ENCODE data around the gene IL1R2. TPM values are rescaled to one million over a fixed set of nuclear protein-coding genes. Genes with fewer than 3 reads are reported as not detected.

Gene IL1R2
- total and polyA plus RNA-seq, 2 of the 13 experiments (the other 11 are each of a cell fraction or from before 2014, with no cell fraction given): 3.6 to 7.3 TPM

- TF ChIP-seq MAF1 (CRISPR knock-in tag; IDR thresholded peaks at IDR 0.05; ENCODE audit: borderline replicate concordance) (no peak), KAT8 (CRISPR knock-in tag; IDR thresholded peaks at IDR 0.05) (no peak; the same call in 1 of the 2 replicates), FOXO1 (CRISPR knock-in tag; IDR thresholded peaks at IDR 0.05) (no peak; the same call in 1 of the 2 replicates), ZNF605 (CRISPR knock-in tag; IDR thresholded peaks at IDR 0.05) (peak; percentile 39), HMGA1 (CRISPR knock-in tag; conservative IDR thresholded peaks at IDR 0.05) (no peak), MAFK (conservative IDR thresholded peaks at IDR 0.05 in 1 of 2, IDR thresholded peaks at IDR 0.05 in 1 of 2; ENCODE audit: low read length in 2 of 2) (no peak), TOPORS (CRISPR knock-in tag; IDR thresholded peaks at IDR 0.05) (peak; percentile 9; the same call in 1 of the 2 replicates), ZNF512 (CRISPR knock-in tag; IDR thresholded peaks at IDR 0.05) (0 out of 2 replicates have a peak, but pooled peaks have one; percentile 28), SOX13 (IDR thresholded peaks at IDR 0.05) (no peak), SOX13 (CRISPR knock-in tag; conservative IDR thresholded peaks at IDR 0.05 in 1 of 2, IDR thresholded peaks at IDR 0.05 in 1 of 2) (no peak), ZSCAN5A (CRISPR knock-in tag; IDR thresholded peaks at IDR 0.05; ENCODE audit: borderline replicate concordance) (no peak), SMC3 (IDR thresholded peaks at IDR 0.05; ENCODE audit: low read length) (no peak), ZNF44 (CRISPR knock-in tag; IDR thresholded peaks at IDR 0.05) (no peak), GZF1 (CRISPR knock-in tag; IDR thresholded peaks at IDR 0.05) (peak; percentile 19; the same call in 1 of the 2 replicates), RBAK (CRISPR knock-in tag; IDR thresholded peaks at IDR 0.05) (no peak), MZF1 (CRISPR knock-in tag; IDR thresholded peaks at IDR 0.05; ENCODE audit: borderline replicate concordance) (no peak)
- TF ChIP-seq, protein P1, sequence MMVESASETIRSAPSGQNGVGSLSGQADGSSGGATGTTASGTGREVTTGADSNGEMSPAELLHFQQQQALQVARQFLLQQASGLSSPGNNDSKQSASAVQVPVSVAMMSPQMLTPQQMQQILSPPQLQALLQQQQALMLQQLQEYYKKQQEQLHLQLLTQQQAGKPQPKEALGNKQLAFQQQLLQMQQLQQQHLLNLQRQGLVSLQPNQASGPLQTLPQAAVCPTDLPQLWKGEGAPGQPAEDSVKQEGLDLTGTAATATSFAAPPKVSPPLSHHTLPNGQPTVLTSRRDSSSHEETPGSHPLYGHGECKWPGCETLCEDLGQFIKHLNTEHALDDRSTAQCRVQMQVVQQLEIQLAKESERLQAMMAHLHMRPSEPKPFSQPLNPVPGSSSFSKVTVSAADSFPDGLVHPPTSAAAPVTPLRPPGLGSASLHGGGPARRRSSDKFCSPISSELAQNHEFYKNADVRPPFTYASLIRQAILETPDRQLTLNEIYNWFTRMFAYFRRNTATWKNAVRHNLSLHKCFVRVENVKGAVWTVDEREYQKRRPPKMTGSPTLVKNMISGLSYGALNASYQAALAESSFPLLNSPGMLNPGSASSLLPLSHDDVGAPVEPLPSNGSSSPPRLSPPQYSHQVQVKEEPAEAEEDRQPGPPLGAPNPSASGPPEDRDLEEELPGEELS (CRISPR knock-in tag; IDR thresholded peaks at IDR 0.05): no peak
- TF ChIP-seq, protein P2, sequence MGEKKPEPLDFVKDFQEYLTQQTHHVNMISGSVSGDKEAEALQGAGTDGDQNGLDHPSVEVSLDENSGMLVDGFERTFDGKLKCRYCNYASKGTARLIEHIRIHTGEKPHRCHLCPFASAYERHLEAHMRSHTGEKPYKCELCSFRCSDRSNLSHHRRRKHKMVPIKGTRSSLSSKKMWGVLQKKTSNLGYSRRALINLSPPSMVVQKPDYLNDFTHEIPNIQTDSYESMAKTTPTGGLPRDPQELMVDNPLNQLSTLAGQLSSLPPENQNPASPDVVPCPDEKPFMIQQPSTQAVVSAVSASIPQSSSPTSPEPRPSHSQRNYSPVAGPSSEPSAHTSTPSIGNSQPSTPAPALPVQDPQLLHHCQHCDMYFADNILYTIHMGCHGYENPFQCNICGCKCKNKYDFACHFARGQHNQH (CRISPR knock-in tag; IDR thresholded peaks at IDR 0.05): no peak
- TF ChIP-seq, protein P3, sequence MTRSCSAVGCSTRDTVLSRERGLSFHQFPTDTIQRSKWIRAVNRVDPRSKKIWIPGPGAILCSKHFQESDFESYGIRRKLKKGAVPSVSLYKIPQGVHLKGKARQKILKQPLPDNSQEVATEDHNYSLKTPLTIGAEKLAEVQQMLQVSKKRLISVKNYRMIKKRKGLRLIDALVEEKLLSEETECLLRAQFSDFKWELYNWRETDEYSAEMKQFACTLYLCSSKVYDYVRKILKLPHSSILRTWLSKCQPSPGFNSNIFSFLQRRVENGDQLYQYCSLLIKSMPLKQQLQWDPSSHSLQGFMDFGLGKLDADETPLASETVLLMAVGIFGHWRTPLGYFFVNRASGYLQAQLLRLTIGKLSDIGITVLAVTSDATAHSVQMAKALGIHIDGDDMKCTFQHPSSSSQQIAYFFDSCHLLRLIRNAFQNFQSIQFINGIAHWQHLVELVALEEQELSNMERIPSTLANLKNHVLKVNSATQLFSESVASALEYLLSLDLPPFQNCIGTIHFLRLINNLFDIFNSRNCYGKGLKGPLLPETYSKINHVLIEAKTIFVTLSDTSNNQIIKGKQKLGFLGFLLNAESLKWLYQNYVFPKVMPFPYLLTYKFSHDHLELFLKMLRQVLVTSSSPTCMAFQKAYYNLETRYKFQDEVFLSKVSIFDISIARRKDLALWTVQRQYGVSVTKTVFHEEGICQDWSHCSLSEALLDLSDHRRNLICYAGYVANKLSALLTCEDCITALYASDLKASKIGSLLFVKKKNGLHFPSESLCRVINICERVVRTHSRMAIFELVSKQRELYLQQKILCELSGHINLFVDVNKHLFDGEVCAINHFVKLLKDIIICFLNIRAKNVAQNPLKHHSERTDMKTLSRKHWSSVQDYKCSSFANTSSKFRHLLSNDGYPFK (CRISPR knock-in tag; IDR thresholded peaks at IDR 0.05; ENCODE audit: borderline replicate concordance): no peak
- TF ChIP-seq, protein P4, sequence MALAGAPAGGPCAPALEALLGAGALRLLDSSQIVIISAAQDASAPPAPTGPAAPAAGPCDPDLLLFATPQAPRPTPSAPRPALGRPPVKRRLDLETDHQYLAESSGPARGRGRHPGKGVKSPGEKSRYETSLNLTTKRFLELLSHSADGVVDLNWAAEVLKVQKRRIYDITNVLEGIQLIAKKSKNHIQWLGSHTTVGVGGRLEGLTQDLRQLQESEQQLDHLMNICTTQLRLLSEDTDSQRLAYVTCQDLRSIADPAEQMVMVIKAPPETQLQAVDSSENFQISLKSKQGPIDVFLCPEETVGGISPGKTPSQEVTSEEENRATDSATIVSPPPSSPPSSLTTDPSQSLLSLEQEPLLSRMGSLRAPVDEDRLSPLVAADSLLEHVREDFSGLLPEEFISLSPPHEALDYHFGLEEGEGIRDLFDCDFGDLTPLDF (CRISPR knock-in tag; IDR thresholded peaks at IDR 0.05): no peak
Observed at GRCh38 chr2:101960819-101961337, 30.9 kb upstream of the IL1R2 start (continued).
